Lower lobe of right lung (tissue), 2 donors: ENCODE results near the gene PDE11A. TPM values are rescaled to one million over a fixed set of nuclear protein-coding genes. Genes with fewer than 3 reads are reported as not detected.

Experiments
- ATAC-seq, 2 donors: fragments of 200-7000 bp; cut with Tn5 transposase; one replicate each; pipeline ENCODE4 v1.9.1; 2020 to 2022; ENCODE audit warnings: mild to moderate bottlenecking in 2 of 2, moderate library complexity in 2 of 2
- DNase-seq: peaks from one replicate; pipeline ENCODE4 v3.0.0-alpha.2; 2020
- H3K27ac ChIP-seq: fragments of 200-600 bp; one replicate; pipeline ENCODE4 v1.8.0; 2022
- H3K27me3 ChIP-seq: fragments of 200-600 bp; one replicate; pipeline ENCODE4 v1.8.0; 2022; ENCODE audit warnings: low read depth
- H3K36me3 ChIP-seq: fragments of 200-600 bp; one replicate; pipeline ENCODE4 v1.8.0; 2022; ENCODE audit warnings: mild to moderate bottlenecking
- H3K4me1 ChIP-seq: fragments of 200-600 bp; one replicate; pipeline ENCODE4 v1.8.0; 2022
- H3K4me3 ChIP-seq: fragments of 200-600 bp; one replicate; pipeline ENCODE4 v1.8.0; 2022; ENCODE audit warnings: mild to moderate bottlenecking
- H3K9me3 ChIP-seq: fragments of 200-600 bp; one replicate; pipeline ENCODE4 v1.8.0; 2022
- CTCF ChIP-seq: fragments of 200-600 bp; IDR thresholded peaks from one replicate; pipeline ENCODE4 v1.8.0; 2022; ENCODE audit warnings: antibody characterized with exemption, mild to moderate bottlenecking
- intact Hi-C: fragments of 100-400 bp; cut with DNase I; formaldehyde crosslinking; loops from one replicate; pipeline ENCODE4 v1.11.0; 2022
- total RNA-seq: library from RNA; stranded (reverse); fragmentation: NEBNext Ultra II Directional; extraction: Animal tissue kit (Norgen Biotek cat#: 25700); gene quantifications from one replicate; pipeline ENCODE4 v1.2.1, GENCODE V29; 2021
- donor health status: DM: no; HTN: yes; CAD: no; lungs with severe emphysema.

The PDE11A gene
- total RNA-seq, 1 donor from 2014 or later, result 0.27 TPM

GRCh38 chr2:177888581-177888980 is 184.0 kb downstream of the PDE11A start:
- Histone ChIP-seq H3K27ac (no peak overlapping the region), H3K9me3 (no peaks in the 10 kb centered on the region), H3K4me1 (no peaks in the 10 kb centered on the region), H3K36me3 (no peaks in the 10 kb centered on the region), H3K4me3 (no peak overlapping the region), H3K27me3 (no peaks in the 10 kb centered on the region)
- TF ChIP-seq CTCF, result no peak
- DNase-seq (no peak), ATAC-seq (no peak)
- intact Hi-C loops, result no loop called here

- intact Hi-C loops, result no loop called here
Measured at GRCh38 chr2:177887722-177888121, 184.9 kb downstream of the PDE11A start.

GRCh38 chr2:177886824-177887223 is 185.8 kb downstream of the PDE11A start:
- no peak for TF ChIP-seq CTCF
- no peaks in the 10 kb centered on the region for H3K36me3 ChIP-seq
- H3K27ac ChIP-seq, result no peak overlapping the region

More at GRCh38 chr2:177887722-177888121, 184.9 kb downstream of the PDE11A start:
- ATAC-seq (no peak), DNase-seq (no peak)
- Histone ChIP-seq H3K4me1 (no peaks in the 10 kb centered on the region), H3K27me3 (no peaks in the 10 kb centered on the region), H3K36me3 (no peaks in the 10 kb centered on the region), H3K27ac (no peak overlapping the region), H3K9me3 (no peaks in the 10 kb centered on the region), H3K4me3 (no peak overlapping the region)
- TF ChIP-seq CTCF, result no peak

GRCh38 chr2:177885828-177886466 is 186.6 kb downstream of the PDE11A start:
- DNase-seq (no peak), ATAC-seq (no peak)
- Histone ChIP-seq H3K4me1 (no peaks in the 10 kb centered on the region), H3K36me3 (no peaks in the 10 kb centered on the region), H3K27me3 (no peaks in the 10 kb centered on the region), H3K27ac (no peak overlapping the region), H3K4me3 (no peak overlapping the region), H3K9me3 (no peaks in the 10 kb centered on the region)
- TF ChIP-seq CTCF, result no peak
- intact Hi-C loops, result no loop called here

More at GRCh38 chr2:177886824-177887223, 185.8 kb downstream of the PDE11A start:
- no peak for ATAC-seq
- no peaks in the 10 kb centered on the region for H3K9me3 ChIP-seq
- H3K4me1 ChIP-seq, result no peaks in the 10 kb centered on the region
- H3K4me3 ChIP-seq, result no peak overlapping the region
- intact Hi-C loops, result no loop called here
- no peaks in the 10 kb centered on the region for H3K27me3 ChIP-seq
- no peak for DNase-seq

GRCh38 chr2:177883177-177883576 is 189.4 kb downstream of the PDE11A start:
- no peaks in the 10 kb centered on the region for H3K27me3 ChIP-seq
- H3K9me3 ChIP-seq, result no peaks in the 10 kb centered on the region
- intact Hi-C loops, result no loop called here
- ATAC-seq (no peak), DNase-seq (no peak)
- H3K27ac ChIP-seq, result no peak overlapping the region
- no peaks in the 10 kb centered on the region for H3K36me3 ChIP-seq
- no peak overlapping the region for H3K4me3 ChIP-seq
- no peak for TF ChIP-seq CTCF
- no peaks in the 10 kb centered on the region for H3K4me1 ChIP-seq
